Endothelial cell (in vitro differentiated cells): ENCODE results near the gene PMM1. TPM values are rescaled to one million over a fixed set of nuclear protein-coding genes. Genes with fewer than 3 reads are reported as not detected.

Experiments used
- DNase-seq: peaks from one replicate; pipeline ENCODE4 v3.0.0; 2021; ENCODE audit warnings: low spot score
- H3K27ac Mint-ChIP-seq: one replicate; pipeline ENCODE4 v1.8.0; 2021; ENCODE audit warnings: mixed read lengths, inconsistent platforms; ENCODE audit not compliant: unreplicated experiment
- H3K27me3 Mint-ChIP-seq: one replicate; pipeline ENCODE4 v1.8.0; 2021; ENCODE audit warnings: mild to moderate bottlenecking, moderate library complexity, mixed read lengths, inconsistent platforms; ENCODE audit not compliant: unreplicated experiment
- H3K36me3 Mint-ChIP-seq: one replicate; pipeline ENCODE4 v1.8.0; 2021; ENCODE audit warnings: mild to moderate bottlenecking, low read depth, mixed read lengths, inconsistent platforms; ENCODE audit not compliant: unreplicated experiment
- H3K4me1 Mint-ChIP-seq: one replicate; pipeline ENCODE4 v1.8.0; 2021; ENCODE audit warnings: mild to moderate bottlenecking, mixed read lengths, inconsistent platforms; ENCODE audit not compliant: unreplicated experiment
- H3K4me3 Mint-ChIP-seq: one replicate; pipeline ENCODE4 v1.8.0; 2021; ENCODE audit warnings: mild to moderate bottlenecking, mixed read lengths, inconsistent platforms; ENCODE audit not compliant: unreplicated experiment
- H3K9me3 Mint-ChIP-seq: one replicate; pipeline ENCODE4 v1.8.0; 2021; ENCODE audit warnings: mixed read lengths, inconsistent platforms; ENCODE audit not compliant: unreplicated experiment
- total RNA-seq: library from RNA; stranded (reverse); fragmentation: NEBNext Ultra II Directional; extraction: Animal tissue kit (Norgen Biotek cat#: 25700); gene quantifications from one replicate; pipeline ENCODE4 v1.2.1, GENCODE V29; 2021; ENCODE audit not compliant: unreplicated experiment
- TF ChIP-seq, protein P1 (sequence below): fragments of 200-600 bp; sonication (generic); IDR thresholded peaks from one replicate; pipeline ENCODE4 v1.5.0; 2021; ENCODE audit warnings: antibody characterized with exemption; ENCODE audit not compliant: unreplicated experiment

The PMM1 gene
- total RNA-seq, 1 donor from 2014 or later, result 6.0 TPM

DNA sequence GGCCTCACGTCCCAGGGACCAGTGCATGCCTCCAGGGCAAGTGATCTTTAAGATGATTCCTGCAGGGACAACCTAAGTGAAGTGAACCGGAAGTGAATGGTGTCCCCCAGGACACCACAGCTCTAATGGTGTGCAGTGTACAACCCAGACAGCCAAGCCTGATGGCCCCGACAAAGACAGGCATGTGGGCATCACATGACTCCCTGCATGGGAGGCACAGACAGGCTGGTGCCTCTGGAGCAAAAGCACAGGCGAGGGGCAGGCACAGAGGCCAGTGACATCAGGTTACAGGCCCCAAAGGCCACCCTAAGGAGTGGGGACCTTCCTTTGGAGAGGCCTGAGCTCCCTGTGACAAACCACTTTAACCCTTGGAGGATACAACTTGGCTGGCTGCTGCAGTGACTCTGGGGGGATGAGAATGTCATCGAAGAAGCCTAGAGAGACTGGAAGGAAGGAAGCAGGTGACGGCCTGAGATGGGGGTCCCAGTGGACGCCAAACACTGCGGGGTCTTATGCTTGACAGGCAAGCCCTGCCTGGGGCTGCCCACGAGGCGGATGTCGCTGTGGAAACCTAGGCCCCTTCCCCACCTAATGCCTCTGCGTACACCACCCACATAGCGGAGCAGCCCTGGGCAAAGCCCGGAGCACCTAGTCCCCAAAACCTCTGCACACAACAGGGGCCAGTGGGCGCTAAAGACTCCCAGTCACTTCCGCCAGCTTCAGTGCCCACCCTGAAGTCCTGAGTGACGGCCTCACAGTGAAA, 57.7 kb downstream of the PMM1 start:
- Mint-ChIP-seq H3K9me3 (no peaks in the 10 kb centered on the region), H3K27me3 (peaks cover 3% of the 10 kb centered on the region), H3K4me3 (no peak overlapping the region), H3K27ac (no peak overlapping the region), H3K36me3 (peaks cover 15% of the 10 kb centered on the region), H3K4me1 (no peaks in the 10 kb centered on the region)
- TF ChIP-seq, protein P1, sequence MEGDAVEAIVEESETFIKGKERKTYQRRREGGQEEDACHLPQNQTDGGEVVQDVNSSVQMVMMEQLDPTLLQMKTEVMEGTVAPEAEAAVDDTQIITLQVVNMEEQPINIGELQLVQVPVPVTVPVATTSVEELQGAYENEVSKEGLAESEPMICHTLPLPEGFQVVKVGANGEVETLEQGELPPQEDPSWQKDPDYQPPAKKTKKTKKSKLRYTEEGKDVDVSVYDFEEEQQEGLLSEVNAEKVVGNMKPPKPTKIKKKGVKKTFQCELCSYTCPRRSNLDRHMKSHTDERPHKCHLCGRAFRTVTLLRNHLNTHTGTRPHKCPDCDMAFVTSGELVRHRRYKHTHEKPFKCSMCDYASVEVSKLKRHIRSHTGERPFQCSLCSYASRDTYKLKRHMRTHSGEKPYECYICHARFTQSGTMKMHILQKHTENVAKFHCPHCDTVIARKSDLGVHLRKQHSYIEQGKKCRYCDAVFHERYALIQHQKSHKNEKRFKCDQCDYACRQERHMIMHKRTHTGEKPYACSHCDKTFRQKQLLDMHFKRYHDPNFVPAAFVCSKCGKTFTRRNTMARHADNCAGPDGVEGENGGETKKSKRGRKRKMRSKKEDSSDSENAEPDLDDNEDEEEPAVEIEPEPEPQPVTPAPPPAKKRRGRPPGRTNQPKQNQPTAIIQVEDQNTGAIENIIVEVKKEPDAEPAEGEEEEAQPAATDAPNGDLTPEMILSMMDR, result no peak
- no peak for DNase-seq

DNA sequence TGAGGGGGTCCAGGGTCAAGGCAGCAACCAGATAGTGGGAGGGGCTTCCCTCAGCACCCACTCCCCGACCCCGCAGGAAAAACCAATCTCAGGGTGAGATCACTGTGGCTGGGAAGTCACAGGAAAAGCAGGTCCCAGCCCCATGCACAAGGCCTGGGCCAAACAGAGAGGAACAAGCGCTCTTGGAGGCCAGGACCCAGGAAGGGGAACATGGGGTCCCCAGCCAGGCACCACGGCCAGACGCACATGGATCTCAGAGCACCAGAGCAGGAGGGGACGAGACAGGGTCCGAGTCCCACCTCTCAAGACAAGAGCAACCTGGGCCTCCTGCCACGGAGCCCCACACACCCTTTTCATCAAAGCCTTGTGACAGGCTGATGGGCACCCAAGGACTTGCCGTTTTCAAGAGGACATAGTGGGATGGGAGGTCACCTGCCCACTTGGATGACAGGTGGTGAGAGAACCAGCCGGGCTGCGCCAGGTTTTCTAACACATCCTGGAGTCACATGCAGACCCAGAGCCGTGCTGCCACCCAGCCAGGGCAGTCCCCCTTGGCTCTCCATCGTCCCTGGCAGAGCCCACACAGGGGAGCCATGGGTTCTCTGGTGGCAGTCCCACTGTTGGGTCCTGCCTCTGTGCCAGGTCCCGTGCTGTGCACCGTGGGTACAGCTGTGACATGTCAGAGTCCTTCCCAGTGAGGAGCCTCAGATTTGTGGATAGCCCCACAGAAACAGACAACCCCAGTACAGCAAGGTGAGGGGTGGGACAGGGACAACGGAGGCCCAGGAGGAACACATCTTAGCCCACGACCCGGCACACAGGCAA, 58.5 kb downstream of the PMM1 start:
- no peaks in the 10 kb centered on the region for H3K4me1 Mint-ChIP-seq
- TF ChIP-seq, protein P1, result no peak
- H3K36me3 Mint-ChIP-seq, result peaks cover 20% of the 10 kb centered on the region
- H3K9me3 Mint-ChIP-seq, result no peaks in the 10 kb centered on the region
- no peak for DNase-seq
- H3K27ac Mint-ChIP-seq, result no peak overlapping the region
- H3K27me3 Mint-ChIP-seq, result peaks cover 5% of the 10 kb centered on the region
- H3K4me3 Mint-ChIP-seq, result no peak overlapping the region

DNA sequence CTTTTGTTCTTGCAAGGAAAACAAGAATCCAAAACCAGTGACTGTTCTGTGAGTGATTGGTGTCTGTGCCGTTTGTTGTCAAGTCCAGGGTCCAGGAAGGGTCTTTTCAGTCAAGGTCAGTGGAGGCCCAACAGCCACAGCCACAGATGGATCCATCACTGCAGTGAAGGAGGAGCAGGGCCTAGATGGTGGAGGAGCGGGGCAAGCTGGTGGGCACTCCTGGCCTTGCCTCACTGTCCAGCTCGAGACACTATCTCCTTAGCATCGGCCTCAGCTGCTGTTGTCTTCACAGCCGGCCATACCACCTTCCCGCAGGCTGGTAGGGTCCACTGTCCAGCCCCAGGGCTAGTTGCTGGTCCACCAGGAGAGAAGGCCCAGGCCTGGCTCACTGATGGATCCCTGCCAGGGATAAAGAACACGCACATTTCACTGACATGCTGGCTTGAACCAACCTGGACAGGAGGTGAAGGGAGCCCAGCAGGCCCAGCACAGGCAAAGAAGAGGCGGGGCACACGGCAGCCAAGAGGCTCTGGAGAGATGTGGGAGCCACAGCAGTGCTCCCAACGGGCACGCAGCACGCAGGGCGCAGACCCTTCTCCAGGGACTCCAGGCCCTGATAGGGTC, 60.6 kb downstream of the PMM1 start:
- TF ChIP-seq, protein P1, result no peak
- H3K36me3 Mint-ChIP-seq, result peaks cover 27% of the 10 kb centered on the region
- H3K27me3 Mint-ChIP-seq, result peaks cover 5% of the 10 kb centered on the region
- DNase-seq, result no peak
- H3K27ac Mint-ChIP-seq, result no peak overlapping the region
- no peaks in the 10 kb centered on the region for H3K4me1 Mint-ChIP-seq
- H3K9me3 Mint-ChIP-seq, result no peaks in the 10 kb centered on the region
- peak overlapping the region; percentile 52 for H3K4me3 Mint-ChIP-seq

DNA sequence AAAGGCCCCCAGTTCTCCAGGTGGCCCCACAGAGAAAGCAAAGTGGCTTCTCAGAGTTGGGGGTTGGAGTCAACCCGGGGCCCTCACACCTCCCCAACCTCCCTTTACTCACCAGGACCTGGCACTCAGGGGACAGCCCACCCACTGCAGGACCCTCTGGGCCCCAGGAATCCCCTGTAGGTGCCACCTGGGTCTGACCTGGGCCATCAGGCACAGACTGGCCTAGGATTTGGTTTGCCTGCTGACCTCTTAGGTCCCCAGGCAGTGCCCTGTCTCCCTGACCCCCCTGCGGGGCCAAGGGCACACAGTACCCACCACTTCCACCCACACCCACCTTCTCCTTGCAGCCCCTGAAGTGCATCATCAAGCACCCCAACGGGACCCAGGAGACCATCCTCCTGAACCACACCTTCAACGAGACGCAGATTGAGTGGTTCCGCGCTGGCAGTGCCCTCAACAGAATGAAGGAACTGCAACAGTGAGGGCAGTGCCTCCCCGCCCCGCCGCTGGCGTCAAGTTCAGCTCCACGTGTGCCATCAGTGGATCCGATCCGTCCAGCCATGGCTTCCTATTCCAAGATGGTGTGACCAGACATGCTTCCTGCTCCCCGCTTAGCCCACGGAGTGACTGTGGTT, 61.4 kb downstream of the PMM1 start:
- Mint-ChIP-seq H3K9me3 (no peaks in the 10 kb centered on the region), H3K4me1 (no peaks in the 10 kb centered on the region), H3K27ac (no peak overlapping the region), H3K27me3 (peaks cover 5% of the 10 kb centered on the region), H3K4me3 (peak overlapping the region; percentile 52), H3K36me3 (peaks cover 28% of the 10 kb centered on the region)
- no peak for DNase-seq
- TF ChIP-seq, protein P1, result no peak

Other genes starting within 250 kb of the PMM1 start
- gene TEF, start 207.9 kb downstream of the PMM1 start, total RNA-seq, result 6.6 TPM
- 60.3 TPM for gene TOB2, start 143.0 kb downstream of the PMM1 start, total RNA-seq
- 54.6 TPM for gene PHF5A, start 121.1 kb downstream of the PMM1 start, total RNA-seq
- 83.5 TPM for gene ACO2, start 120.7 kb downstream of the PMM1 start, total RNA-seq
- gene POLR3H, start 45.4 kb downstream of the PMM1 start, total RNA-seq, result 20.8 TPM
- gene CSDC2, start 28.8 kb downstream of the PMM1 start, total RNA-seq, result not detected
- 23.2 TPM for gene DESI1, start 31.2 kb upstream of the PMM1 start, total RNA-seq
- gene XRCC6, start 31.5 kb upstream of the PMM1 start, total RNA-seq, result 211 TPM
- gene SNU13, start 99.0 kb upstream of the PMM1 start, total RNA-seq, result 133 TPM
- 0.38 TPM for gene MEI1, start 109.7 kb upstream of the PMM1 start, total RNA-seq
- gene CCDC134, start 210.8 kb upstream of the PMM1 start, total RNA-seq, result 8.8 TPM
- gene SREBF2, start 243.3 kb upstream of the PMM1 start, total RNA-seq, result 200 TPM